NCI-H2196 (cell line): ENCODE results near the gene LMAN1L.

Source experiments
- DNase-seq: peaks from one replicate; lab custom pipeline; 2025; ENCODE audit not compliant: unreplicated experiment; lab: John Stamatoyannopoulos, UW

Gene LMAN1L

GRCh38 chr15:74833376-74834107 lies 20.9 kb downstream of the LMAN1L start:
- DNase-seq, result no peak

GRCh38 chr15:74835312-74835823 lies 22.7 kb downstream of the LMAN1L start:
- DNase-seq, result peak; percentile 42

- DNase-seq, result no peak
Observed at GRCh38 chr15:74836846-74837245, 24.2 kb downstream of the LMAN1L start.

GRCh38 chr15:74837482-74838136 lies 25.0 kb downstream of the LMAN1L start:
- DNase-seq, result no peak

- DNase-seq, result no peak
Observed at GRCh38 chr15:74838137-74838516, 25.5 kb downstream of the LMAN1L start.

GRCh38 chr15:74838746-74839525 lies 26.3 kb downstream of the LMAN1L start:
- DNase-seq, result no peak

- no peak for DNase-seq
Observed at GRCh38 chr15:74839526-74840395, 27.1 kb downstream of the LMAN1L start.

- no peak for DNase-seq
Observed at GRCh38 chr15:74840851-74841775, 28.5 kb downstream of the LMAN1L start.

- DNase-seq, result no peak
Observed at GRCh38 chr15:74841891-74842373, 29.3 kb downstream of the LMAN1L start.

- DNase-seq, result peak; percentile 82
Observed at GRCh38 chr15:74842581-74843444, 30.2 kb downstream of the LMAN1L start, which contains the start of gene ULK3. Gene ULK3, minus strand, starts transcription at chr15:74843156. Its CDS starts 51 bp downstream, at chr15:74843105.

- DNase-seq, result no peak
Observed at GRCh38 chr15:74843445-74843828, 30.8 kb downstream of the LMAN1L start.

- DNase-seq, result no peak
Observed at GRCh38 chr15:74843891-74844299, 31.3 kb downstream of the LMAN1L start.

GRCh38 chr15:74844319-74845207 lies 31.9 kb downstream of the LMAN1L start:
- no peak for DNase-seq

GRCh38 chr15:74845208-74845568 lies 32.6 kb downstream of the LMAN1L start:
- DNase-seq, result no peak

GRCh38 chr15:74845581-74845980 lies 32.9 kb downstream of the LMAN1L start:
- DNase-seq, result no peak

- peak; percentile 19 for DNase-seq
Observed at GRCh38 chr15:74847432-74847831, 34.8 kb downstream of the LMAN1L start.

- no peak for DNase-seq
Observed at GRCh38 chr15:74850393-74850792, 37.8 kb downstream of the LMAN1L start.

- no peak for DNase-seq
Observed at GRCh38 chr15:74851960-74852359, 39.3 kb downstream of the LMAN1L start.
